ENCODE data around the gene TMEM187. TPM values are rescaled to one million over a fixed set of nuclear protein-coding genes. Genes with fewer than 3 reads are reported as not detected.

TMEM187 gene, protein sequence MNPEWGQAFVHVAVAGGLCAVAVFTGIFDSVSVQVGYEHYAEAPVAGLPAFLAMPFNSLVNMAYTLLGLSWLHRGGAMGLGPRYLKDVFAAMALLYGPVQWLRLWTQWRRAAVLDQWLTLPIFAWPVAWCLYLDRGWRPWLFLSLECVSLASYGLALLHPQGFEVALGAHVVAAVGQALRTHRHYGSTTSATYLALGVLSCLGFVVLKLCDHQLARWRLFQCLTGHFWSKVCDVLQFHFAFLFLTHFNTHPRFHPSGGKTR
- 4.0 and 6.8 TPM in 2 replicates for total RNA-seq

GRCh38 chrX:153972368-153973126, at the start of gene TMEM187:
TMEM187 (plus strand) TSS chrX:153972754; CDS start chrX:153982063, 9,309 bp downstream.

GRCh38 chrX:153925739-153926551, 46.6 kb upstream of the TMEM187 start, which contains the start of gene ARHGAP4:
ARHGAP4 (minus strand) TSS chrX:153926264; CDS start chrX:153926202, 62 bp downstream.

GRCh38 chrX:153934762-153935325, 37.7 kb upstream of the TMEM187 start, which contains the start of gene NAA10:
NAA10 (minus strand) TSS chrX:153935037; CDS start chrX:153934904, 133 bp downstream.

GRCh38 chrX:153944140-153944799, 28.3 kb upstream of the TMEM187 start, which contains the start of gene RENBP:
RENBP (minus strand) TSS chrX:153944643; CDS start chrX:153944610, 33 bp downstream.

GRCh38 chrX:153971450-153972367, 845 bp upstream of the TMEM187 start, which contains the start of gene HCFC1:
HCFC1 (minus strand) TSS chrX:153971818; CDS start chrX:153970840, 978 bp downstream.

GRCh38 chrX:154019633-154020528, 47.3 kb downstream of the TMEM187 start, which contains the start of gene IRAK1:
IRAK1 (minus strand) TSS chrX:154019902; CDS start chrX:154019812, 90 bp downstream.

Other genes with a start within 250 kb of the TMEM187 start
- gene BCAP31, start 248.4 kb upstream of the TMEM187 start, total RNA-seq: 240 and 278 TPM in 2 replicates
- 11.0 and 11.1 TPM in 2 replicates for gene ABCD1, start 247.9 kb upstream of the TMEM187 start, total RNA-seq
- gene PLXNB3, start 208.5 kb upstream of the TMEM187 start, total RNA-seq: 4.2 and 6.5 TPM in 2 replicates
- gene SRPK3, start 191.7 kb upstream of the TMEM187 start, total RNA-seq: 0.58 and 0.85 TPM in 2 replicates
- 26.5 and 52.0 TPM in 2 replicates for gene IDH3G, start 178.4 kb upstream of the TMEM187 start, total RNA-seq
- gene SSR4, start 178.1 kb upstream of the TMEM187 start, total RNA-seq: 92.6 and 162 TPM in 2 replicates
- 0.19 and 0.56 TPM in 2 replicates for gene PDZD4, start 142.2 kb upstream of the TMEM187 start, total RNA-seq
- 1.9 and 3.7 TPM in 2 replicates for gene L1CAM, start 86.6 kb upstream of the TMEM187 start, total RNA-seq
- gene AVPR2, start 68.1 kb upstream of the TMEM187 start, total RNA-seq: not detected in 2 replicates
- gene ARHGAP4, start 46.5 kb upstream of the TMEM187 start, total RNA-seq: 0.38 and 0.85 TPM in 2 replicates
- 47.6 and 120 TPM in 2 replicates for gene NAA10, start 37.7 kb upstream of the TMEM187 start, total RNA-seq
- gene RENBP, start 28.1 kb upstream of the TMEM187 start, total RNA-seq: 2.3 and 13.2 TPM in 2 replicates
- gene HCFC1, start 936 bp upstream of the TMEM187 start, total RNA-seq: 7.9 and 13.4 TPM in 2 replicates
- 74.4 and 108 TPM in 2 replicates for gene IRAK1, start 47.1 kb downstream of the TMEM187 start, total RNA-seq
- 15.3 and 27.6 TPM in 2 replicates for gene MECP2, start 125.0 kb downstream of the TMEM187 start, total RNA-seq
- gene OPN1LW, start 171.5 kb downstream of the TMEM187 start, total RNA-seq: not detected in 2 replicates
- not detected in 2 replicates for gene OPN1MW, start 209.8 kb downstream of the TMEM187 start, total RNA-seq
- gene OPN1MW2, start 247.0 kb downstream of the TMEM187 start, total RNA-seq: not detected in 2 replicates

Measured in regular cardiac myocyte (primary cell).